HL-60 (cell line): Measurements from ENCODE around the gene MACROD1.

Source experiments
- POLR2AphosphoS5 ChIP-seq: IDR thresholded peaks from 2 replicates; pipeline ENCODE4 v1.6.1; 2012; ENCODE audit warnings: low read depth
- TF ChIP-seq, protein P1 (sequence below): IDR thresholded peaks from one replicate; pipeline ENCODE4 v1.5.1; 2011; ENCODE audit warnings: low read length, control low read depth, inconsistent platforms; ENCODE audit not compliant: insufficient read depth
- TF ChIP-seq, protein P2 (sequence below): IDR thresholded peaks from 2 replicates; pipeline ENCODE4 v1.6.1; 2012; ENCODE audit warnings: low read depth; ENCODE audit not compliant: insufficient replicate concordance

DNA sequence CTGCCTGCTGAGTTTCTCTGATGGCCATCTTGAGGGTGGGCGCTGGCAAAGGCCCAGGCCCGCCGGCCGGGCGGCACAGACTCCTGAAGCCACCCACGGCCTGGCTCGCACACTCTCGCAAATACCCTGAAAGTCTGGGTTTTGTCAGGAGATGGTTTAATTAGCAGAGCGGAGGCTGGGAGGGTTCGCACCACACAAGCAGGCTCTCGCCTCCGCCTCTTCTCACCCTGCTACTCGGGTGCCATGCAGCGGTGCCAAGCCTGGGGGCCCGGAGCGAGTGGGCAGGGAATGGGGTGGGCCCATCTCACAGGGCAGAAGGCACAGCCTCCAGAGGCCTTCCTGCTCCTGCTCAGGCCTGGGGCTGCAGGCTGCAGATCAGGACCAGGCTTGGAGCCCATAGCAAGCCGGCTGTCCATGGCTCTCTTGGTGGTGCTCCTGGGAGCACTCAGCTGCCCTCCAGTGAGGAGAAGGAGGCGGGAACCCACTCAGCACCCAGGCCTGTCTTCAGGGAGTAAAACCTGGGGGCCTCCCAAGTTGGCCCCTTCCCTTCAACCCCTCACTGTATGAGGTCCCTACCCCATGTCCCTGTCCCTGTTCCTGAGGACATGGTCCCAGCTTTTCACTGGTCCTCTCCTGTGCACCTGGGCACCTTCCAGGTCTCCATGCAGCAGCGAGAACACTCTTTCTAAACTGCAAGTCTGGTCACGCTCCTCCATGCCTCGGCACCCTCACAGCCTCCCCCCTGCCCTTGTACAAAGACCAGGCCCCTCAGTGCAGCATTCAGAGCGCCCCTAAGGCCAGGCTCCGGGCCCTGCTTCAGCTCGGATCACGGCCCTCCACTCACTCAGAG is 68.2 kb downstream of the MACROD1 start:
- TF ChIP-seq, protein P1, sequence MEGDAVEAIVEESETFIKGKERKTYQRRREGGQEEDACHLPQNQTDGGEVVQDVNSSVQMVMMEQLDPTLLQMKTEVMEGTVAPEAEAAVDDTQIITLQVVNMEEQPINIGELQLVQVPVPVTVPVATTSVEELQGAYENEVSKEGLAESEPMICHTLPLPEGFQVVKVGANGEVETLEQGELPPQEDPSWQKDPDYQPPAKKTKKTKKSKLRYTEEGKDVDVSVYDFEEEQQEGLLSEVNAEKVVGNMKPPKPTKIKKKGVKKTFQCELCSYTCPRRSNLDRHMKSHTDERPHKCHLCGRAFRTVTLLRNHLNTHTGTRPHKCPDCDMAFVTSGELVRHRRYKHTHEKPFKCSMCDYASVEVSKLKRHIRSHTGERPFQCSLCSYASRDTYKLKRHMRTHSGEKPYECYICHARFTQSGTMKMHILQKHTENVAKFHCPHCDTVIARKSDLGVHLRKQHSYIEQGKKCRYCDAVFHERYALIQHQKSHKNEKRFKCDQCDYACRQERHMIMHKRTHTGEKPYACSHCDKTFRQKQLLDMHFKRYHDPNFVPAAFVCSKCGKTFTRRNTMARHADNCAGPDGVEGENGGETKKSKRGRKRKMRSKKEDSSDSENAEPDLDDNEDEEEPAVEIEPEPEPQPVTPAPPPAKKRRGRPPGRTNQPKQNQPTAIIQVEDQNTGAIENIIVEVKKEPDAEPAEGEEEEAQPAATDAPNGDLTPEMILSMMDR = no peak
- no peak for TF ChIP-seq POLR2AphosphoS5
- TF ChIP-seq, protein P2, sequence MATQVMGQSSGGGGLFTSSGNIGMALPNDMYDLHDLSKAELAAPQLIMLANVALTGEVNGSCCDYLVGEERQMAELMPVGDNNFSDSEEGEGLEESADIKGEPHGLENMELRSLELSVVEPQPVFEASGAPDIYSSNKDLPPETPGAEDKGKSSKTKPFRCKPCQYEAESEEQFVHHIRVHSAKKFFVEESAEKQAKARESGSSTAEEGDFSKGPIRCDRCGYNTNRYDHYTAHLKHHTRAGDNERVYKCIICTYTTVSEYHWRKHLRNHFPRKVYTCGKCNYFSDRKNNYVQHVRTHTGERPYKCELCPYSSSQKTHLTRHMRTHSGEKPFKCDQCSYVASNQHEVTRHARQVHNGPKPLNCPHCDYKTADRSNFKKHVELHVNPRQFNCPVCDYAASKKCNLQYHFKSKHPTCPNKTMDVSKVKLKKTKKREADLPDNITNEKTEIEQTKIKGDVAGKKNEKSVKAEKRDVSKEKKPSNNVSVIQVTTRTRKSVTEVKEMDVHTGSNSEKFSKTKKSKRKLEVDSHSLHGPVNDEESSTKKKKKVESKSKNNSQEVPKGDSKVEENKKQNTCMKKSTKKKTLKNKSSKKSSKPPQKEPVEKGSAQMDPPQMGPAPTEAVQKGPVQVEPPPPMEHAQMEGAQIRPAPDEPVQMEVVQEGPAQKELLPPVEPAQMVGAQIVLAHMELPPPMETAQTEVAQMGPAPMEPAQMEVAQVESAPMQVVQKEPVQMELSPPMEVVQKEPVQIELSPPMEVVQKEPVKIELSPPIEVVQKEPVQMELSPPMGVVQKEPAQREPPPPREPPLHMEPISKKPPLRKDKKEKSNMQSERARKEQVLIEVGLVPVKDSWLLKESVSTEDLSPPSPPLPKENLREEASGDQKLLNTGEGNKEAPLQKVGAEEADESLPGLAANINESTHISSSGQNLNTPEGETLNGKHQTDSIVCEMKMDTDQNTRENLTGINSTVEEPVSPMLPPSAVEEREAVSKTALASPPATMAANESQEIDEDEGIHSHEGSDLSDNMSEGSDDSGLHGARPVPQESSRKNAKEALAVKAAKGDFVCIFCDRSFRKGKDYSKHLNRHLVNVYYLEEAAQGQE = no peak
